ENCODE data around the gene BCKDK.

BCKDK gene

GRCh38 chr16:31110106-31111034, 2.2 kb downstream of the BCKDK start:
- Histone ChIP-seq H3K36me3 (ENCODE audit: insufficient read depth) (no peaks in the 10 kb centered on the region), H3K27ac (no peak overlapping the region), H3K4me3 (IDR thresholded peaks at IDR 0.05; ENCODE audit: insufficient read depth, low read depth, low read length) (no peak overlapping the region), H4K20me1 (ENCODE audit: insufficient read depth) (no peaks in the 10 kb centered on the region), H3K4me2 (no peak overlapping the region), H3K27me3 (ENCODE audit: insufficient read depth, low read depth) (no peaks in the 10 kb centered on the region), H3K79me2 (ENCODE audit: insufficient read depth, low read depth) (peaks cover 14% of the 10 kb centered on the region; the same call in 1 of the 2 replicates), H2AFZ (ENCODE audit: low read depth) (no peak overlapping the region), H3K9ac (no peak overlapping the region), H3K4me1 (ENCODE audit: low read depth, poor library complexity, severe bottlenecking) (peaks cover 21% of the 10 kb centered on the region)
- no peak for TF ChIP-seq CTCF (conservative IDR thresholded peaks at IDR 0.05; ENCODE audit: low read depth, low read length)

- no peak overlapping the region for H3K4me2 ChIP-seq
- H3K27me3 ChIP-seq (ENCODE audit: insufficient read depth, low read depth): no peaks in the 10 kb centered on the region
- no peak overlapping the region for H3K27ac ChIP-seq
- H2AFZ ChIP-seq (ENCODE audit: low read depth): no peak overlapping the region
- no peak overlapping the region for H3K4me3 ChIP-seq (IDR thresholded peaks at IDR 0.05; ENCODE audit: insufficient read depth, low read depth, low read length)
- H3K36me3 ChIP-seq (ENCODE audit: insufficient read depth): no peaks in the 10 kb centered on the region
- no peak overlapping the region for H3K9ac ChIP-seq
- TF ChIP-seq CTCF (conservative IDR thresholded peaks at IDR 0.05; ENCODE audit: low read depth, low read length): no peak
- no peaks in the 10 kb centered on the region for H4K20me1 ChIP-seq (ENCODE audit: insufficient read depth)
- peaks cover 9% of the 10 kb centered on the region for H3K4me1 ChIP-seq (ENCODE audit: low read depth, poor library complexity, severe bottlenecking)
- H3K79me2 ChIP-seq (ENCODE audit: insufficient read depth, low read depth): peaks cover 14% of the 10 kb centered on the region
Observed at GRCh38 chr16:31111881-31112466, 3.8 kb downstream of the BCKDK start.

DNA sequence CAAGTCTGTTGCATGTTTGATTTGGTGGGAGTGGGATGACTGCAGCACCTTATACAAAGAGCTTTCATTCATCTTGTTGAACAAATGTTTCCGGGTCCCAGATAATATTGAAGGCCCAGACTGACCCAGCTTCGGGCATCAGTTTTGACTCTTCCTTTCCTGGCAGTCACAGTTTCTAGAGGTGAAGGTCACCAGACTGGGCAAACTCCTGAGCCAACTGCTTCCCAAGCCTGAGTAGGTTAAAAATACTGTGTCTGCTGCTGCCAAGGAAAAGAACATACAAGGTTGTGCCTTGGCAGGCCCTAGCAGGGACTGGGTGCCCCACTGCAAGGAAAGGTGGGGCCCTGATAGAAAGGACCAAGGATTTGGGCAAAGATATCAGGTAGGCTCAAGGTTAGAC, 4.5 kb downstream of the BCKDK start:
- Histone ChIP-seq H3K4me2 (no peak overlapping the region), H4K20me1 (ENCODE audit: insufficient read depth) (no peaks in the 10 kb centered on the region), H3K27ac (no peak overlapping the region), H3K4me1 (ENCODE audit: low read depth, poor library complexity, severe bottlenecking) (peaks cover 3% of the 10 kb centered on the region), H3K9ac (no peak overlapping the region), H3K4me3 (IDR thresholded peaks at IDR 0.05; ENCODE audit: insufficient read depth, low read depth, low read length) (no peak overlapping the region), H2AFZ (ENCODE audit: low read depth) (no peak overlapping the region), H3K27me3 (ENCODE audit: insufficient read depth, low read depth) (no peaks in the 10 kb centered on the region), H3K36me3 (ENCODE audit: insufficient read depth) (no peaks in the 10 kb centered on the region), H3K79me2 (ENCODE audit: insufficient read depth, low read depth) (peaks cover 14% of the 10 kb centered on the region)
- no peak for TF ChIP-seq CTCF (conservative IDR thresholded peaks at IDR 0.05; ENCODE audit: low read depth, low read length)

DNA sequence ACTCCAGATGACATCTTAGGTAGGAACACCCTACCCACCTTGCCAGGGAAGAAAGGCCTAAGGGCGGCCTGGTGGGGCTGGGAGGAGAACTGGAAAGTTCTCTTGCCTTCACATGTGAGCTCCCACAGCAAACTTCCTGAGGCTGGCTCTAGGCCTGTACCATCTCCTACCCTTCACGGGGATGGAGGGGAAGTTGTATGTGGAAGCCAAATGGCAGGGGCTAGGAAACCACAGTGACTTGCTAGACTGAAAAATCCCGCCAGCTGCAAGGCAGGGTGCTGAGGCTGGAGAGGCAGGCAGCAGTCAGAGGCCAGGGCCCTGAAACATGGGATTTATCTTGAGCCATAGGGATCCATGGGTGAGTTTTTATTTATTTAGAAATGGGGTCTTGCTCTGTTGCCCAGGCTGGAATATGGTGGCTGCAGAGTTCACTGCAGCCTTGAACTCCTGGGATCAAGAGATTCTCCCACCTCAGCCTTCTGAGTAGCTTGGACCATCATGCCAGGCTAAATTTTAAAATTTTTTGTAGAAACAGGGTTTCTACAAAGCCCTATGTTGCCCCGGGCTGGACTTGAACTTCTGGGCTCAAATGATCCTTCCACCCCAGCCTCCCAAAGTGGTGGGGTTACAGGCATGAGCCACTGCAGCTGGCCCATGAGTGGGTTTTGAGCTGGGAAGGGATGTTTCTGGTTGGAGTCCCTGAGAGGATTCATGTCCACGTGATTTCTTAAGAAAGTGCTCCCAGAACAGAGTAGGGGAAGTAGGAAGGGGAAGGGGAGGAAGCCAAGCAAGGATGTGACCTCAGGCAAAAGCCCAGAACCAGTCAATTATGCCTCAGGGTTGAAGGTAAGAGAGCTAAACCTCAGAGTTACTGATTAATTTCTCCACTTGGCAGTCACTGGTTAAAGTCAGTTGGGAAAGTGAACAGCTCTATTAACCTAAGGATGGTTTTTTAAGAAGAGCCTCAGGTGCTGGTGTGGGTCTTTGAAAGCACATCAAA, 5.2 kb downstream of the BCKDK start:
- Histone ChIP-seq H3K27me3 (ENCODE audit: insufficient read depth, low read depth) (no peaks in the 10 kb centered on the region), H3K4me3 (IDR thresholded peaks at IDR 0.05; ENCODE audit: insufficient read depth, low read depth, low read length) (no peak overlapping the region), H3K79me2 (ENCODE audit: insufficient read depth, low read depth) (peaks cover 19% of the 10 kb centered on the region), H3K9ac (no peak overlapping the region), H3K27ac (no peak overlapping the region; the same call in 1 of the 2 replicates), H3K4me2 (no peak overlapping the region), H2AFZ (ENCODE audit: low read depth) (no peak overlapping the region), H3K36me3 (ENCODE audit: insufficient read depth) (no peaks in the 10 kb centered on the region), H4K20me1 (ENCODE audit: insufficient read depth) (no peaks in the 10 kb centered on the region), H3K4me1 (ENCODE audit: low read depth, poor library complexity, severe bottlenecking) (peaks cover 3% of the 10 kb centered on the region)
- TF ChIP-seq CTCF (conservative IDR thresholded peaks at IDR 0.05; ENCODE audit: low read depth, low read length): no peak

All from KMS-11 (cell line).